ENCODE data around the gene LETM1. TPM values are rescaled to one million over a fixed set of nuclear protein-coding genes. Genes with fewer than 3 reads are reported as not detected.

LETM1 gene
- total and polyA plus RNA-seq, 2 of the 13 experiments (the other 11 are each of a cell fraction or from before 2014, with no cell fraction given) = 9.7 to 41.6 TPM

- peaks cover 23% of the 10 kb centered on the region for H3K4me1 ChIP-seq (ENCODE audit: insufficient read depth, low read length)
- ATAC-seq (no peak), FAIRE-seq (no peak), DNase-seq (ENCODE audit: low spot score) (no peak)
- no peaks in the 10 kb centered on the region for H3K27me3 ChIP-seq (ENCODE audit: control insufficient read depth in 1 of 2, insufficient read depth in 2 of 2, low read length in 2 of 2)
- no peak overlapping the region for H3K4me3 ChIP-seq (replicated peaks in 1 of 3; ENCODE audit: insufficient read depth in 1 of 3, low read depth in 2 of 3, low read length in 3 of 3)
- ChIA-PET CTCF (ENCODE audit: low intra/inter-chr PET ratio, low total read pairs) (no interaction called here), POLR2A (no interaction called here)
- peaks cover 22 to 37% of the 10 kb centered on the region in 2 experiments; a peak in 4 of 5 replicates for H3K36me3 ChIP-seq (replicated peaks in 1 of 2; ENCODE audit: control insufficient read depth in 1 of 2, insufficient read depth in 2 of 2, low read length in 2 of 2)
- no peak overlapping the region for H3K4me2 ChIP-seq (ENCODE audit: low read depth, low read length)
- no peaks in the 10 kb centered on the region for H3K79me2 ChIP-seq (ENCODE audit: insufficient read depth, low read length)
- no peaks in the 10 kb centered on the region for H4K20me1 ChIP-seq (ENCODE audit: insufficient read depth, low read length)
- no peak overlapping the region for H3K27ac ChIP-seq (ENCODE audit: extremely low read length, insufficient read depth, low read length)
- WGBS (ENCODE audit: low lambda C conversion rate) = 94% methylated on average over 11 of the region's 11 CpGs
- no TSS peak for BruUV-seq (replicated peaks)
- no peaks in the 10 kb centered on the region for H3K9me3 ChIP-seq (ENCODE audit: low read length)
- in situ Hi-C loops (cut with HindIII; ENCODE audit: extremely low pct_ligation_motif_present, low pct_unique_long_range_greater_than_20kb) = no loop called here
- H3K9ac ChIP-seq (ENCODE audit: insufficient read depth, low read depth, low read length) = no peak overlapping the region
- intact Hi-C loops (cut with micrococcal nuclease; ENCODE audit: unreplicated experiment) = no loop called here
- no peak overlapping the region for H2AFZ ChIP-seq (ENCODE audit: low read length)
- TF ChIP-seq CTCF (CRISPR knock-in tag; IDR thresholded peaks at IDR 0.05) (peak; percentile 32; the same call in 1 of the 2 replicates), STAG1 (CRISPR knock-in tag; IDR thresholded peaks at IDR 0.05) (0 out of 2 replicates have a peak, but pooled peaks have one; percentile 6), TFDP2 (CRISPR knock-in tag; IDR thresholded peaks at IDR 0.05) (no peak)
These were observed 31.2 kb downstream of the LETM1 start for GRCh38 chr4:1824746-1825145.

GRCh38 chr4:1823545-1823932 lies 32.4 kb downstream of the LETM1 start:
- WGBS (ENCODE audit: low lambda C conversion rate) = 97% methylated on average over 9 of the region's 12 CpGs
- Histone ChIP-seq H3K27ac (ENCODE audit: extremely low read length, insufficient read depth, low read length) (no peak overlapping the region), H2AFZ (ENCODE audit: low read length) (no peak overlapping the region)
- TF ChIP-seq ZNF331 (CRISPR knock-in tag; IDR thresholded peaks at IDR 0.05) = no peak
- no peak for TF ChIP-seq ZSCAN5A (CRISPR knock-in tag; IDR thresholded peaks at IDR 0.05; ENCODE audit: borderline replicate concordance)
- no peak for TF ChIP-seq KAT7 (CRISPR knock-in tag; IDR thresholded peaks at IDR 0.05; ENCODE audit: borderline replicate concordance)
- no peak for TF ChIP-seq KDM3A (CRISPR knock-in tag; IDR thresholded peaks at IDR 0.05; ENCODE audit: low read depth)
- TF ChIP-seq SNAPC2 (CRISPR knock-in tag; IDR thresholded peaks at IDR 0.05) = no peak
- no peak for TF ChIP-seq ZFX (CRISPR knock-in tag; IDR thresholded peaks at IDR 0.05; ENCODE audit: low read depth)
- TF ChIP-seq PHF8 (CRISPR knock-in tag; IDR thresholded peaks at IDR 0.05) = no peak
- TF ChIP-seq KMT2A (CRISPR knock-in tag; IDR thresholded peaks at IDR 0.05) = no peak
- TF ChIP-seq STAT6 (CRISPR knock-in tag; IDR thresholded peaks at IDR 0.05; ENCODE audit: borderline replicate concordance) = no peak

More at GRCh38 chr4:1823545-1823932, 32.4 kb downstream of the LETM1 start:
- no peak overlapping the region for H3K4me3 ChIP-seq (replicated peaks in 1 of 3; ENCODE audit: insufficient read depth in 1 of 3, low read depth in 2 of 3, low read length in 3 of 3)
- no peaks in the 10 kb centered on the region for H4K20me1 ChIP-seq (ENCODE audit: insufficient read depth, low read length)
- CTCF ChIA-PET (ENCODE audit: low intra/inter-chr PET ratio, low total read pairs) = interaction anchor here (0.8 kb wide), 1 partner anchor 9 kb away, joined by 3 read pairs; no protein-coding TSS in a partner anchor
- in situ Hi-C loops (cut with HindIII; ENCODE audit: extremely low pct_ligation_motif_present, low pct_unique_long_range_greater_than_20kb) = no loop called here
- no peak for FAIRE-seq
- DNase-seq (ENCODE audit: low spot score) = no peak
- no peaks in the 10 kb centered on the region for H3K27me3 ChIP-seq (ENCODE audit: control insufficient read depth in 1 of 2, insufficient read depth in 2 of 2, low read length in 2 of 2)
- BruUV-seq (replicated peaks) = no TSS peak
- ATAC-seq = no peak
- intact Hi-C loops (cut with micrococcal nuclease; ENCODE audit: unreplicated experiment) = no loop called here
- POLR2A ChIA-PET = no interaction called here
- no peaks in the 10 kb centered on the region for H3K9me3 ChIP-seq (ENCODE audit: low read length)
- H3K36me3 ChIP-seq (replicated peaks in 1 of 2; ENCODE audit: control insufficient read depth in 1 of 2, insufficient read depth in 2 of 2, low read length in 2 of 2) = peaks cover 25 to 49% of the 10 kb centered on the region in 2 experiments
- no peak overlapping the region for H3K9ac ChIP-seq (ENCODE audit: insufficient read depth, low read depth, low read length)
- H3K79me2 ChIP-seq (ENCODE audit: insufficient read depth, low read length) = no peaks in the 10 kb centered on the region
- H3K4me1 ChIP-seq (ENCODE audit: insufficient read depth, low read length) = peaks cover 16% of the 10 kb centered on the region
- no peak overlapping the region for H3K4me2 ChIP-seq (ENCODE audit: low read depth, low read length)
